OCI-LY3 (cell line): Measurements from ENCODE around the gene ZMIZ1.

ENCODE experiments used
- H2AFZ ChIP-seq: fragments of 200-600, 300-600 bp; shearing (Covaris generic); 2 replicates; pipeline ENCODE4 v1.6.0; 2014; ENCODE audit warnings: antibody characterized with exemption, low read depth, low read length
- H3K27ac ChIP-seq: fragments of 200-600, 300-600 bp; sonication (generic); 2 replicates; pipeline ENCODE4 v1.5.1; 2014; ENCODE audit warnings: mild to moderate bottlenecking, low read length, moderate library complexity, mixed read lengths
- H3K27me3 ChIP-seq: fragments of 200-600, 300-600 bp; sonication (generic); 2 replicates; pipeline ENCODE4 v1.6.1; 2014; ENCODE audit warnings: low read depth, low read length, mixed read lengths
- H3K36me3 ChIP-seq: fragments of 200-600, 300-600 bp; sonication (generic); replicated peaks from 2 replicates; pipeline ENCODE3; 2014; ENCODE audit warnings: low read depth, low read length, mixed read lengths
- H3K4me1 ChIP-seq: fragments of 300-600, 200-600 bp; sonication (generic); 2 replicates; pipeline ENCODE4 v1.6.1; 2014; ENCODE audit warnings: low read length, mixed read lengths
- H3K4me2 ChIP-seq: fragments of 200-600, 300-600 bp; sonication (generic); 2 replicates; pipeline ENCODE4 v1.6.1; 2014; ENCODE audit warnings: low read length, mixed read lengths
- H3K4me3 ChIP-seq: fragments of 300-600, 200-600 bp; sonication (generic); 2 replicates; pipeline ENCODE4 v1.5.1; 2014; ENCODE audit warnings: antibody characterized with exemption, mild to moderate bottlenecking, low read length, moderate library complexity
- H3K79me2 ChIP-seq: fragments of 300-600, 200-600 bp; shearing (Covaris generic); 2 replicates; pipeline ENCODE4 v1.6.1; 2014; ENCODE audit warnings: mild to moderate bottlenecking, low read length, mixed read lengths
- H3K9ac ChIP-seq: fragments of 300-600, 200-600 bp; shearing (Covaris generic); 2 replicates; pipeline ENCODE4 v1.6.0; 2014; ENCODE audit warnings: mild to moderate bottlenecking, low read length, moderate library complexity
- H3K9me3 ChIP-seq: fragments of 200-600, 300-600 bp; shearing (Covaris generic); 2 replicates; pipeline ENCODE4 v1.6.1; 2014; ENCODE audit warnings: low read length, mixed read lengths; ENCODE audit not compliant: insufficient read depth
- H4K20me1 ChIP-seq: fragments of 200-600, 300-600 bp; sonication (generic); 2 replicates; pipeline ENCODE4 v1.6.1; 2016; ENCODE audit warnings: low read length, mixed read lengths; ENCODE audit not compliant: insufficient read depth
- CTCF ChIP-seq: fragments of 200-600, 300-600 bp; sonication (generic); IDR thresholded peaks from 2 replicates; pipeline ENCODE4 v1.5.1; 2014; ENCODE audit warnings: antibody characterized with exemption, low read length, low read depth
- EZH2phosphoT487 ChIP-seq: fragments of 200-600 bp; shearing (Covaris generic); IDR thresholded peaks from 2 replicates; pipeline ENCODE4 v1.6.1; 2018; ENCODE audit warnings: antibody characterized with exemption, mixed run types, low read depth

Gene ZMIZ1

GRCh38 chr10:79052291-79053080 lies 16.3 kb upstream of the ZMIZ1 start:
- Histone ChIP-seq H4K20me1 (no peaks in the 10 kb centered on the region), H3K4me3 (no peak overlapping the region), H3K79me2 (no peaks in the 10 kb centered on the region), H3K27ac (no peak overlapping the region), H3K27me3 (no peaks in the 10 kb centered on the region), H3K9me3 (no peaks in the 10 kb centered on the region), H3K9ac (no peak overlapping the region), H2AFZ (no peak overlapping the region), H3K36me3 (no peaks in the 10 kb centered on the region), H3K4me1 (no peaks in the 10 kb centered on the region), H3K4me2 (no peak overlapping the region)
- TF ChIP-seq EZH2phosphoT487 (no peak), CTCF (no peak)

- no peaks in the 10 kb centered on the region for H4K20me1 ChIP-seq
- no peaks in the 10 kb centered on the region for H3K9me3 ChIP-seq
- no peak overlapping the region for H3K9ac ChIP-seq
- H2AFZ ChIP-seq, result no peak overlapping the region
- no peaks in the 10 kb centered on the region for H3K79me2 ChIP-seq
- no peak overlapping the region for H3K27ac ChIP-seq
- H3K4me1 ChIP-seq, result no peaks in the 10 kb centered on the region
- no peaks in the 10 kb centered on the region for H3K27me3 ChIP-seq
- H3K4me2 ChIP-seq, result no peak overlapping the region
- H3K4me3 ChIP-seq, result no peak overlapping the region
- no peaks in the 10 kb centered on the region for H3K36me3 ChIP-seq
- TF ChIP-seq EZH2phosphoT487 (no peak), CTCF (no peak)
Measured at GRCh38 chr10:79053081-79053434, 15.7 kb upstream of the ZMIZ1 start.

- Histone ChIP-seq H2AFZ (no peak overlapping the region), H3K27me3 (0 out of 2 replicates have a peak, but pooled peaks cover 4% of the 10 kb centered on the region), H3K79me2 (no peaks in the 10 kb centered on the region), H3K36me3 (no peaks in the 10 kb centered on the region), H3K4me2 (no peak overlapping the region), H4K20me1 (no peaks in the 10 kb centered on the region), H3K9ac (no peak overlapping the region), H3K4me1 (no peaks in the 10 kb centered on the region), H3K9me3 (no peaks in the 10 kb centered on the region), H3K4me3 (no peak overlapping the region), H3K27ac (no peak overlapping the region)
- TF ChIP-seq EZH2phosphoT487 (no peak), CTCF (no peak)
Measured at GRCh38 chr10:79053481-79054202, 15.1 kb upstream of the ZMIZ1 start.

GRCh38 chr10:79054203-79055099 lies 14.3 kb upstream of the ZMIZ1 start:
- H3K27ac ChIP-seq, result no peak overlapping the region
- no peaks in the 10 kb centered on the region for H3K9me3 ChIP-seq

More at GRCh38 chr10:79054203-79055099, 14.3 kb upstream of the ZMIZ1 start:
- TF ChIP-seq EZH2phosphoT487 (no peak), CTCF (no peak)
- H2AFZ ChIP-seq, result no peak overlapping the region
- H4K20me1 ChIP-seq, result no peaks in the 10 kb centered on the region
- no peak overlapping the region for H3K4me3 ChIP-seq
- H3K9ac ChIP-seq, result no peak overlapping the region
- H3K27me3 ChIP-seq, result peaks cover 5% of the 10 kb centered on the region; the same call in 1 of the 2 replicates
- no peaks in the 10 kb centered on the region for H3K36me3 ChIP-seq
- H3K4me1 ChIP-seq, result no peaks in the 10 kb centered on the region
- no peak overlapping the region for H3K4me2 ChIP-seq
- no peaks in the 10 kb centered on the region for H3K79me2 ChIP-seq
